Skin epidermis (tissue), 12 donors: ENCODE measurements around the gene ANKRD34A.
A peak's percentile ranks its signal among the peaks of the same experiment; 100 is the strongest.

Experiments
- H3K27ac ChIP-seq, 21 experiments: fragments of 200-600 bp; sonication (generic) in 11 of 21; one replicate each; pipeline ENCODE4 v1.5.0; 2020; ENCODE audit warnings: mild to moderate bottlenecking in 3 of 21, inconsistent platforms in 2 of 21, moderate library complexity in 2 of 21
- H3K4me3 ChIP-seq, 7 experiments: fragments of 200-600 bp; sonication (generic) in 2 of 7; one replicate each; pipeline ENCODE4 v1.5.0; 2020; ENCODE audit warnings: inconsistent platforms in 2 of 7, mild to moderate bottlenecking in 2 of 7, moderate library complexity in 1 of 7

ANKRD34A gene

GRCh38 chr1:145992502-145992936 is 28.1 kb upstream of the ANKRD34A start:
- H3K27ac ChIP-seq: peak overlapping the region in 16 of 21 experiments; percentile 2 to 97 (median 72)
- H3K4me3 ChIP-seq: peak overlapping the region; percentile 61 to 80 (median 65)

GRCh38 chr1:145991735-145992412 is 27.5 kb upstream of the ANKRD34A start:
- peak overlapping the region; percentile 61 to 80 (median 65) for H3K4me3 ChIP-seq

GRCh38 chr1:145990249-145990855 is 26.0 kb upstream of the ANKRD34A start:
- H3K27ac ChIP-seq: peak overlapping the region in 10 of 21 experiments; percentile 8 to 97 (median 31)

More at GRCh38 chr1:145991735-145992412, 27.5 kb upstream of the ANKRD34A start:
- H3K27ac ChIP-seq: peak overlapping the region in 17 of 21 experiments; percentile 1 to 97 (median 37)

GRCh38 chr1:145988773-145989172 is 24.4 kb upstream of the ANKRD34A start:
- no peak overlapping the region for H3K4me3 ChIP-seq
- peak overlapping the region in 6 of 21 experiments; percentile 18 to 55 (median 26) for H3K27ac ChIP-seq

More at GRCh38 chr1:145990249-145990855, 26.0 kb upstream of the ANKRD34A start:
- H3K4me3 ChIP-seq: no peak overlapping the region

GRCh38 chr1:145987926-145988325 is 23.6 kb upstream of the ANKRD34A start:
- H3K27ac ChIP-seq: peak overlapping the region in 6 of 21 experiments; percentile 20 to 55 (median 30)
- H3K4me3 ChIP-seq: no peak overlapping the region

GRCh38 chr1:145986551-145986950 is 22.2 kb upstream of the ANKRD34A start:
- H3K27ac ChIP-seq: peak overlapping the region in 15 of 21 experiments; percentile 10 to 95 (median 71)
- no peak overlapping the region for H3K4me3 ChIP-seq

GRCh38 chr1:145985502-145986439 is 21.4 kb upstream of the ANKRD34A start:
- H3K4me3 ChIP-seq: peak overlapping the region in 3 of 7 experiments; percentile 1 to 11 (median 6)

GRCh38 chr1:145985129-145985501 is 20.7 kb upstream of the ANKRD34A start:
- H3K27ac ChIP-seq: peak overlapping the region in 20 of 21 experiments; percentile 52 to 95 (median 84)
- peak overlapping the region in 3 of 7 experiments; percentile 1 to 11 (median 6) for H3K4me3 ChIP-seq

More at GRCh38 chr1:145985502-145986439, 21.4 kb upstream of the ANKRD34A start:
- peak overlapping the region in 20 of 21 experiments; percentile 52 to 95 (median 84) for H3K27ac ChIP-seq

- Histone ChIP-seq H3K27ac (peak overlapping the region in 20 of 21 experiments; percentile 46 to 95 (median 86)), H3K4me3 (no peak overlapping the region)
Measured at GRCh38 chr1:145983960-145984830, 19.8 kb upstream of the ANKRD34A start.

GRCh38 chr1:145983206-145983675 is 18.9 kb upstream of the ANKRD34A start:
- Histone ChIP-seq H3K4me3 (no peak overlapping the region), H3K27ac (peak overlapping the region in 18 of 21 experiments; percentile 32 to 95 (median 87))

- H3K27ac ChIP-seq: peak overlapping the region in 18 of 21 experiments; percentile 13 to 95 (median 88)
Measured at GRCh38 chr1:145982010-145982723, 17.8 kb upstream of the ANKRD34A start.

GRCh38 chr1:145980457-145980994 is 16.2 kb upstream of the ANKRD34A start:
- Histone ChIP-seq H3K27ac (peak overlapping the region in 20 of 21 experiments; percentile 66 to 98 (median 88)), H3K4me3 (peak overlapping the region in 1 of 7 experiments; percentile 1)

More at GRCh38 chr1:145982010-145982723, 17.8 kb upstream of the ANKRD34A start:
- H3K4me3 ChIP-seq: no peak overlapping the region

- Histone ChIP-seq H3K4me3 (peak overlapping the region in 1 of 7 experiments; percentile 9), H3K27ac (peak overlapping the region; percentile 33 to 98 (median 88))
Measured at GRCh38 chr1:145979746-145980456, 15.5 kb upstream of the ANKRD34A start.

GRCh38 chr1:145978854-145979745 is 14.7 kb upstream of the ANKRD34A start:
- peak overlapping the region in 1 of 7 experiments; percentile 7 for H3K4me3 ChIP-seq
- peak overlapping the region; percentile 28 to 98 (median 90) for H3K27ac ChIP-seq

GRCh38 chr1:145978471-145978853 is 14.1 kb upstream of the ANKRD34A start:
- Histone ChIP-seq H3K4me3 (no peak overlapping the region), H3K27ac (peak overlapping the region; percentile 28 to 98 (median 90))
